Left ventricle myocardium inferior (tissue), 1 donor: Measurements from ENCODE around the gene SYT11. TPM values are rescaled to one million over a fixed set of nuclear protein-coding genes. Genes with fewer than 3 reads are reported as not detected.
A peak's percentile ranks its signal among the peaks of the same experiment; 100 is the strongest.

Experiments used
- DNase-seq: peaks from one replicate; pipeline ENCODE4 v3.0.0-alpha.2; 2020
- H3K27ac ChIP-seq: fragments of 200-600 bp; replicated peaks from 2 replicates; pipeline ENCODE4 v1.8.0; 2021
- H3K27me3 ChIP-seq: fragments of 200-600 bp; 2 replicates; pipeline ENCODE4 v1.8.0; 2021; ENCODE audit warnings: low read depth
- H3K36me3 ChIP-seq: fragments of 200-600 bp; 2 replicates; pipeline ENCODE4 v1.8.0; 2021
- H3K4me1 ChIP-seq: fragments of 200-600 bp; 2 replicates; pipeline ENCODE4 v1.8.0; 2021
- H3K4me3 ChIP-seq: fragments of 200-600 bp; 2 replicates; pipeline ENCODE4 v1.8.0; 2021; ENCODE audit warnings: mild to moderate bottlenecking, moderate library complexity
- H3K9me3 ChIP-seq: fragments of 200-600 bp; replicated peaks from 2 replicates; pipeline ENCODE4 v1.8.0; 2021
- CTCF ChIP-seq: fragments of 200-600 bp; IDR thresholded peaks from 2 replicates; pipeline ENCODE4 v1.8.0; 2021; ENCODE audit warnings: antibody characterized with exemption, mild to moderate bottlenecking, borderline replicate concordance
- intact Hi-C: fragments of 100-400 bp; cut with micrococcal nuclease; formaldehyde crosslinking; loops from one replicate; pipeline ENCODE4 v1.11.0; 2022
- total RNA-seq: library from RNA; stranded (reverse); fragmentation: NEBNext Ultra II Directional; extraction: Animal tissue kit (Norgen Biotek cat#: 25700); gene quantifications from one replicate; pipeline ENCODE4 v1.2.1, GENCODE V29; 2021
- donor health status: DM: no; HTN: yes; CAD: no; lungs with severe emphysema.

The SYT11 gene
- total RNA-seq, 1 donor from 2014 or later, result 11.1 TPM

- DNase-seq, result no peak
- Histone ChIP-seq H3K4me1 (peaks cover 20% of the 10 kb centered on the region), H3K36me3 (peaks cover 9% of the 10 kb centered on the region), H3K27me3 (no peaks in the 10 kb centered on the region), H3K27ac (no peak overlapping the region), H3K9me3 (no peaks in the 10 kb centered on the region), H3K4me3 (no peak overlapping the region)
- no peak for TF ChIP-seq CTCF
- intact Hi-C loops, result no loop called here
These were observed 8.4 kb downstream of the SYT11 start for GRCh38 chr1:155867766-155868165.

- intact Hi-C loops, result no loop called here
- H3K9me3 ChIP-seq, result no peaks in the 10 kb centered on the region
- no peak overlapping the region for H3K4me3 ChIP-seq
- peaks cover 9% of the 10 kb centered on the region for H3K36me3 ChIP-seq
- H3K27me3 ChIP-seq, result no peaks in the 10 kb centered on the region
- DNase-seq, result peak; percentile 38
- peak overlapping the region; percentile 55 for H3K27ac ChIP-seq
- no peak for TF ChIP-seq CTCF
- H3K4me1 ChIP-seq, result peaks cover 20% of the 10 kb centered on the region
These were observed 12.0 kb downstream of the SYT11 start for GRCh38 chr1:155871390-155871789.

- no peaks in the 10 kb centered on the region for H3K9me3 ChIP-seq
- no peaks in the 10 kb centered on the region for H3K27me3 ChIP-seq
- H3K4me1 ChIP-seq, result peaks cover 20% of the 10 kb centered on the region
- intact Hi-C loops, result no loop called here
- peaks cover 9% of the 10 kb centered on the region for H3K36me3 ChIP-seq
- peak overlapping the region; percentile 55 for H3K27ac ChIP-seq
- TF ChIP-seq CTCF, result no peak
- no peak overlapping the region for H3K4me3 ChIP-seq
- no peak for DNase-seq
These were observed 13.2 kb downstream of the SYT11 start for GRCh38 chr1:155872527-155872926.

GRCh38 chr1:155873860-155874259 lies 14.5 kb downstream of the SYT11 start:
- Histone ChIP-seq H3K27me3 (no peaks in the 10 kb centered on the region), H3K36me3 (no peaks in the 10 kb centered on the region), H3K4me1 (peaks cover 20% of the 10 kb centered on the region), H3K4me3 (no peak overlapping the region), H3K27ac (no peak overlapping the region), H3K9me3 (no peaks in the 10 kb centered on the region)
- intact Hi-C loops, result no loop called here
- no peak for TF ChIP-seq CTCF
- no peak for DNase-seq

GRCh38 chr1:155877945-155878344 lies 18.6 kb downstream of the SYT11 start:
- no peak for DNase-seq
- intact Hi-C loops, result no loop called here
- H3K4me3 ChIP-seq, result no peak overlapping the region
- no peak overlapping the region for H3K27ac ChIP-seq
- H3K4me1 ChIP-seq, result no peaks in the 10 kb centered on the region
- no peaks in the 10 kb centered on the region for H3K9me3 ChIP-seq
- no peaks in the 10 kb centered on the region for H3K27me3 ChIP-seq
- H3K36me3 ChIP-seq, result peaks cover 15% of the 10 kb centered on the region
- TF ChIP-seq CTCF, result no peak

GRCh38 chr1:155880251-155880650 lies 20.9 kb downstream of the SYT11 start:
- no peak for TF ChIP-seq CTCF
- intact Hi-C loops, result no loop called here
- peaks cover 15% of the 10 kb centered on the region for H3K36me3 ChIP-seq
- no peak overlapping the region for H3K27ac ChIP-seq
- H3K9me3 ChIP-seq, result no peaks in the 10 kb centered on the region
- no peaks in the 10 kb centered on the region for H3K27me3 ChIP-seq
- no peak overlapping the region for H3K4me3 ChIP-seq
- no peaks in the 10 kb centered on the region for H3K4me1 ChIP-seq
- DNase-seq, result no peak
